Ecto neural progenitor cell (in vitro differentiated cells): Measurements from ENCODE around the gene EDEM1.

Experiments
- DNase-seq: peaks from one replicate; pipeline ENCODE4 v3.0.0-alpha.2; 2018; ENCODE audit warnings: low spot score

The EDEM1 gene

DNA sequence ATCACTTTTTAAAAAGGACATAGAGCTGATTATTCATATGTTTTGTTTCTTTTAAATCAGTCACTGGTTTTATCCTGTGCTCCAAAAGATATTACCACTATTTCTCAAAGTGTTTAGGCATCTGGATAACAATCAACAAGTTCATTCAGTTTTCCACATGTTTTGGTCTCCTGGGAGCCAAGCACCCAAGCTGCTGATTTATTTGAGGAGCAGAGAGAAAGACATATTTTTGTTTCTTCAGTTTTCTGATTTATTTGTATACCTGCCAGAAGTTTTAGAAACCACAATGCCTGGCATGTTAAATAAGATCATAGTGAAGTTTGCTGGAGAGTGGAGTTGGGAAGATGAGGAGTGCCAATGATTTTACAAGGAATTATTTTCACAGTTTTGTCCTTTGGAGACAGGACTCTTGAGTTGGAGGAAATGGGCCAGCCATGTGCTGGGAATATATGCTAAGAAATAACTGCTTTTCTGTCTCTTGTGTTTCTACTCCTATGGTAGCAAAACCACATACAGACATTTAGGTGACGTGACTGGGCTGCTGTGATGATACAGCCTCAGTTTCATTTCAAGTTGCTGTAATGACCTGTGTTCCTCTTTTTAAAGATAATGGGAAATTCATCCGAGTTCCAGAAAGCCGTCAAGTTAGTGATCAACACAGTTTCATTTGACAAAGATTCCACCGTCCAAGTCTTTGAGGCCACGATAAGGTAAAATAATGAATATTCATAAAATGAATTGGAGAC lies 11.7 kb downstream of the EDEM1 start:
- no peak for DNase-seq

DNA sequence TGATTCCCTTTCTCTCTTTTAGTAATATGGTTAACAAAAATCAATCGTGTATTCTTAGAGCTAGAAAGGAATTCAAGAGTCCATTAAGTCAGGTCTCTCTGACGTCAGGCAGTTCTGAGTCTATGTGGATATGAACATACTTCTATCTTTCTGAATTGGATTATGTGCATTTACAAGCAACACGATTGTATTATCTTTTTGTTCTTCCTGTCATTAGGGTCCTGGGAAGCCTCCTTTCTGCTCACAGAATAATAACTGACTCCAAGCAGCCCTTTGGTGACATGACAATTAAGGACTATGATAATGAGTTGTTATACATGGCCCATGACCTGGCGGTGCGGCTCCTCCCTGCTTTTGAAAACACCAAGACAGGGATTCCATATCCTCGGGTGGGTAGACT lies 14.0 kb downstream of the EDEM1 start:
- DNase-seq, result no peak

DNA sequence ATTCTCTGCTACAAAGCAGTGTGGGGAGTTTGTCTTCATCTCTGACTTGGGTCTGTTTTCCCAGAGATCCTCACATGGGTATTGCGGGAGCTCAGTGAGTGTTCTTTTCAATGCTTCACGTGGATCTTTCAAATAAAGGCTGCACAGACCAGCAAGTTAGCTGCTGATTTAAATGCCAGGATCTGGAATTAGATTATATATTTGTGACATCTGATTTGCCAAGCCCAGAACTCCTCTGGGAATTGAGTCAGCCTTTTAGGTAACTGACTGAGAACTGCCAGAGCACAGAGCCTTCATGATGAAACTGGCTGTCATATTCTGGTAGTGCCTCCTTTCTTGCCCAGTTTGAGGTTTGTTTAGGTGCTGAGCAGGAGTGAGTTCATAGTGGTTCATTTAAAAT lies 14.7 kb downstream of the EDEM1 start:
- DNase-seq, result no peak

DNA sequence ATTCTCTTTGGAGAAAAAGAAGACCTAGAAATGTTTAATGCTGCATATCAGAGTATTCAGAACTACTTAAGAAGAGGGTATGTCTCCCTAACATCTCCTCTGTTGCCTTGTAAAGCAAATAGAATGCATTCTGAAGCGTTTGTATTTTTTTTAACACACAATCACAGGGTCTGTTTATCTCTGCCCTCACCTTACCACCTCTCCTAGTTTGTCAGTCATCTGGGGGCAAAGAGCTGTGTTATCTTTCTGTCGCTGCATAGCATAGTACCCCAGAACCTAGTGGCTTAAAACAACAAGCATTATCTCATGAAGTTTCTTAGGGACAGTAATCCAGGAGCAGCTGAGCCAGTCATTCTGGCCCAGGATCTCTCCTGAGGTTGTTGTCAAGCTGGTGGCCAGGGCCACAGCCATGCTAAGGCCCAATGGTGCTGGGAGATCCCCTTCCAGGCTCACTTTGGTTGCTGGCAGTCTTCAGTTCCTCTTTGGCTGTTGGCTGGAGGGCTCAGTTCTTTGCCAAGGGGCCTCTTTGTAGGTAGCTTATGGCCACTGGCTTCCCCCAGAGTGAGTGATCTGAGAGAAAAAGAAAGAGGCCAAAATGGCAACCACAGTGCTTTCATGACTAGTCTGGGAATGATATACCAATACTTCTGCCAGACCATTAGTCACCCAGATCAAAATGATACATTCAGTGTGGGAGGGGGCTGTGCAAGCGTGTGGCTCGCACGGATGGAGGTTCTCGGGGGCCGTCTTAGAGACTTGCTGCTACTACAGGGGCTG lies 17.8 kb downstream of the EDEM1 start:
- DNase-seq, result no peak

DNA sequence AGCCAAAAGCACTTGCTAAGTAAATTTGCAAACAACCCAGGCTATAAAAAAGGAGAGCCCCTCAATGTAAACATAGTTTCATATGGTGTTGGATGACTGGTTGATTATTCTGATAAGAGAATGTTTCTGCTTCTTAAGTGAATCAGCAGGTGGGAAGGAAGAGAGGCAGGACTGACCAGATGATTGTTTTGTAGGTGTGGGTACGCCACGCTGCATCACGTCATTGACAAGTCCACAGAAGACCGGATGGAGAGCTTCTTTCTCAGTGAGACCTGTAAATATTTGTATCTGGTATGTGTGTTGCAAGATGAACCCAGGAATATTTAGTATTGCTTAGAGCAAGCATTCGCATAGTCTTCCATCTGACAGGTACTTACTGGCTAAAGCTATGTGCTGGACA lies 23.4 kb downstream of the EDEM1 start:
- no peak for DNase-seq

DNA sequence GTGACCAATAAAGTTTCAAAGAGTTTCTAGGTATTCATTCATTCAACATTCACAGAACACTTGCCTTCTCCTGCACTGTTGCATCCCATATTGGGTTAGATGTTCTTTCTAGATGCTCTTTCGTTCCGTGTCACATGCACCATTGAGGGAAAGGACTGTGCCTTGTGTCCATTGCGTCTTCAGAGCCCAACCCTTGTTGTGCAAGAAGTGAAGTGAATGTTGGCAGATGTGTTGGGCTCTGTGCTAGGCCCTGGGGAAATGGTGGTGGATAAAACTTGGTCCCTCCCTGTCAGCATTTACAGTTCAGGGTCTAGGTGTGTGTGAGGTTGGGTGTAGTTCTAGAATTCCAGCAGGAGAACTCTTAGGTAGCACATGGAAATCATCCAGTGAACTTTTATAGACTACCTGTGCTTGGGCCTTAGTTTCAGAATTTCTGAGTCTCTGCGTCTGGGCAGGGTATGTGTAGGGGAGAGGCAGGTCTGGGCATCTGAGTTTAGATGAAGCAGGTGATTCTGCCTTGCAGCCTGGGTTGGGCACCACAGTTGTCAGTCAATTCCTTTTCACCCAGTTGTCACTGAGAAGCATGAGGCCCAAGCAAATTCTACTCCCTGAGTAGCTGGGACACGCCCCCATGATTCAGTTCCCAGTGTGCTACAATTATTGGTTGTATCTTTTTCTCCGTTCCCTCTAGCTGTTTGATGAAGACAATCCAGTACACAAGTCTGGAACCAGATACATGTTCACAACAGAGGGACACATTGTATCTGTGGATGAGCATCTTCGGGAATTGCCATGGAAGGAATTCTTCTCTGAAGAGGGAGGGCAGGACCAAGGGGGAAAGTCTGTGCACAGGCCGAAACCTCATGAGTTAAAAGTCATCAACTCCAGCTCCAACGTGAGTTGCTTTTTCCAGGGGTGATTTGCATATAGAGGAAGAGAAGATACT lies 25.4 kb downstream of the EDEM1 start:
- DNase-seq, result no peak

DNA sequence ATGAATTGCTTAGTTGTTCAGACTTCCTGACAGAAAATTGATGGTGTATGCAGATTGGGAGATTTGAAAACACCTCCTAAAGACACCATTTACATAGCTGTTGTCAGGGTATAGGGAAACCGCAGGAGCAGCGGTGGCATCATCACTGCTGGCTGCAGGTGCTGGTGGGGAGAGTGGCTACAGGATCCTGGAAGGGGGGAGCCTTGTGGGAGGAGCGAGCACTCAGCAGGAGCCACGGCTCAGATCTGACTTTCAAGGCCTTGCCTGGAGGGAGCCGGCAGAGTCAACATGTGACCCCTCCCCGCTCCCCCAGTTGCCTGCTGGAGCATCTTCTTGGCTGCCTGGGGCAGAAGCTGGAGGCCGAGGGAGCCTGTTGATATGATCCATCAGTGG lies 26.1 kb downstream of the EDEM1 start:
- no peak for DNase-seq

DNA sequence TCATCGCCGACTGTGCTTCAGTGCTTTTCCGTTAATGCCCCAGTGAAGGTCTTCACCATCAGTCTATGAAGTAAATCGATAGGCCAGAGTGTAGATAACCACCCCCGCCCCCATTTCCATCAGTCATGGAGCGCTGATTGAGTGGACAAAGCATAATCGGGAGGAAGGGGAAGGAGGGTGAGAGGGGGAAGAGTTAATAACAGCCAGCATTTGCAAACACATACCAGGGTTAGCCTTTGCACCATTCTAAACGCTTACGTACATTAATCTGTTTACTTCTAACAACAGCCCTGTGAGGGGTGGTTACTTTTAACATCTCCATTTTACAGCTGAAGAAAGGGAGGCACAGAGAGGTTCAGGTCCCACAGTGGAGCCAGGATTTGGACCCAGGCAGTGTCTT lies 26.8 kb downstream of the EDEM1 start:
- DNase-seq, result no peak

DNA sequence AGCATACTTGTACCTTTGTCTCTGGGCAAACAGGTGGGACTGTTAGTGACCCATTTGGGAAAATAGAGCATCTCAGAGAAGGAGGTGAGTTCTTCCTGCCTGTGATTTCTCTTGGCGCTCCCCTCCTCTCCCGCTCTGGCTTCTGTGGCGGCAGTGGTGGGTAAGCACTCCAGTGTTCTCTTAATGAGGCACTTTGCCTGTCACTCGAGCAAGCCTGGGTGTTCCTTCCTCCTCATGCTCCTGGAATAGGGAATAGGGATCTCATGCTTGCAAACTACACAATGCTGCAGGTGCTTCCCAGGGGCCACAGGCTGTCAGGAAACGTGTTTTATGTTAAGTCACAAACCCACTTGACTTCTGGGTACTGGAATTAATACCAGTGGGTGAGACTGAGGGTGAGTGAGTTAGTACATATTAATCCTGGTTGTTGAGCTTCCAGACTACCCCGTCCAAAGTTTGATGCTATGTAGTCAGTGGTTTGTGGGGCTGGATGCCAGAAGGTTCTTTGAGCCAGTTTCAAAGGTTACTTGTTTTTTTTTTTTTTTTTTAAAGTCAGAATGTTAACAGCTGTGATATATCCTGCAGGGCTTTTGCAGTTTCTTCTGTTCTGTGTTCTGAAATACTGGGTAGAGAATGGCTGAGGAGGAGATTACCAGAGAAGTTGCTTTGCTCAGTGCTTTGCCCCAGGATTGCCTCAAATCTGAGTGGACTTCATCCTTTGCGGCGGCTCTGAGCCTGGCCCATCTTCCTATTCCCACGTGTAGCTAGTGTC lies 30.5 kb downstream of the EDEM1 start:
- no peak for DNase-seq

DNA sequence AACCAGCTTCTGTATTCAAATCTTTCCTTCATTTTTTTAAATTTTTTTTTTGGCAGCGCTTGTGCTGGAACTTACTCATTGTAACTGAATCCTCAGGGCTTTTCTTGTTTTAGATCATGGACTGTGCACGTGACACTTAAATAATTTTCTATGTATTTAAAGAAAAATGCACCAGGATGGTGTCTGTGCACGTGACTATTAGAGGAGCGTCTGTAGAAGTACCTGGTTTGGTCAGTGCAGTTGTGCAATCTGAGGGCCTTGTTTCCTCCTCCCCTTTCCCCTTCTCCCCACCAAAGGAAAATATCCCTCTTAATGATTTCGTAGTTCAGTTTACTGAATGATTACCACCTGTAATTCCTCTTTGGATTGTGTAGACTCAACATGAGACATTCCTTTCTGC lies 31.3 kb downstream of the EDEM1 start:
- no peak for DNase-seq

DNA sequence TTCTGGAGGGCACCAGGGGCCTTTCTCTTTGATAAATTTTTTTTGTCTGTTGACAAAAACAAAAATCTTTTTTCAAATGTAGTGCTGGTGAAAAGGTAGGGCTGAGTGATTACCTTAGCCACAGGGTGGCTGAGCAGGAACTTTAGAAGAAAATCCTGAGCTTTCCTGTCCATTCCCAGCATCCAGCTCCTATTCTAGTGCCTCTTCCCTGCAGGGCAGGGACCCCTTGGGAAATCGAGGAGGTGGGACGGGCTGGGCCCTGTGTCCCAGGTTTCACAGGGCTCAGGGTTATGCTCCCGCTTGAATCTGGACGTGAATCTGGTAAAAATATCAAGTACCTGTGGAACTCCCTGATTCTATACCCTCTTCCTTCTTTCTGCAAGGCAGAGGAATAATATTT lies 31.7 kb downstream of the EDEM1 start:
- DNase-seq, result no peak

DNA sequence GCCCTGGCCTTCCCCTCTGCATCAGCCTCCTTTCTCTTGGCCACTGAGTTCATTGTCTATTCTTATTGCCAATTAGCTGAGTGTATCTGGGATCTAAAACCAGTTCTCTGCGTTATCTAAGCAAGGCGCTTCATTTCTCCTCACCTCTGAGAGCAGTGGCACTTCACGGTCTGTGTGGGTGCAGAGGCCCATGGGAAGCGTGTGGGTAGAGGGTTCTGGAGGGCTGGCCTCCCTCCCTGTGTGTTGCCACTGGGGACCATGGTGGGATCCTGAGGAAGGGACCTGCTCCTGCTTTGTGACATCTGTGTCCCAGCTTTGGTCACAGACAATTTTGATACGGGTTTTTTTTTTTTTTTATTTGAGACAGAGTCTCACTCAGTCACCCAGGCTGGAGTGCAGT lies 32.7 kb downstream of the EDEM1 start:
- no peak for DNase-seq

DNA sequence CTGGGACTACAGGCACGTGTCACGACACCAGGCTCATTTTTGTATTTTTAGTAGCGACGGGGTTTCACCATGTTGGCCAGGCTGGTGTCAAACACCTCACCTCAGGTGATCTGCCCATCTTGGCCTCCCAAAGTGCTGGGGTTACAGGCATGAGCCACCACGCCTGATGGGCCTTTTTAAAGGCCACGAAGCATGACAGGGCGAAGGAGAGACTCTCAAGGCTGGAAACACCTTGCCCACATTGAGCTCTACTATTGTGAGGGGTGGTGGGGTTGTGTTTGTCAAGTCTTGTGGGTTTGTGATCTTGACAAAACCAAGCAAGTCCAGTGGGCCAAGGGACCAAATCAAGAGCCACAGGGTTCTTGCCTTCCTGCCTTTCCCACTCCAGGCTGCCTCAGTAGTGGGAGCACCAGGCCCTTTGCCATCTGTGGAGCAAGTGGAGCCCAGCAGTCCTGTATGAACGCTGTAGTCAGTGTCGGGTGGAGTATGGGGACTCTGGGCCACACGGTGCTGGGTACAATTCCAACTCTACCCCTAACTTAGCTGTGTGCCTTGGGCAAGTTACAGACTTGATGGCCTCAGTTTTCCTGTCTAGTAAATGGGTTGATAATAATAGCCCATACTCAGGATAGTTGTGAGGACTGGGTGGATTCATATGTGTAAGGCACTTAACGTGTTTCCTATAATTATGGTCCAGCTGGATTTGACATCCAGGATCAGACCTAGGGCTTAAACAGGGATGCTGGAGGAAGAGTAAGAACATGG lies 33.3 kb downstream of the EDEM1 start:
- DNase-seq, result no peak

DNA sequence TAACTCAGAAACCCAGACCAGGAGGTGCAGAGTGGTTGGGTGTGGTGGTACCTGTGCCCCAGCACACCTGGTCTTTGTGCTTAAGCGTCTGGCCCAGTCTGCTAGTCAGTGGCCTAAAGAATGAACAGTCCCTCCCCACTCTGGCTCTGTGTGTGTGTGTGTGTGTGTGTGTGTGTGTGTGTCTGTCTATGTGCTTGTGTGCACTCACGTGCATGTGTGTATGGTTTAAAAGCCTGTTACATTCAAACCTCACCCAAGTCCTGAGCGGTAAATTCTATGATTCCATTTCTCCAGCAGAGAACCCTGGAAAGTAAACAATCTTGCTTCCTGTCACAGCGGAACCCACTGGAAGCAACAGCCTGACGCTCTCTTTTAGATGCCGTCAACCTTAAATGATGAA lies 34.2 kb downstream of the EDEM1 start:
- DNase-seq, result no peak

DNA sequence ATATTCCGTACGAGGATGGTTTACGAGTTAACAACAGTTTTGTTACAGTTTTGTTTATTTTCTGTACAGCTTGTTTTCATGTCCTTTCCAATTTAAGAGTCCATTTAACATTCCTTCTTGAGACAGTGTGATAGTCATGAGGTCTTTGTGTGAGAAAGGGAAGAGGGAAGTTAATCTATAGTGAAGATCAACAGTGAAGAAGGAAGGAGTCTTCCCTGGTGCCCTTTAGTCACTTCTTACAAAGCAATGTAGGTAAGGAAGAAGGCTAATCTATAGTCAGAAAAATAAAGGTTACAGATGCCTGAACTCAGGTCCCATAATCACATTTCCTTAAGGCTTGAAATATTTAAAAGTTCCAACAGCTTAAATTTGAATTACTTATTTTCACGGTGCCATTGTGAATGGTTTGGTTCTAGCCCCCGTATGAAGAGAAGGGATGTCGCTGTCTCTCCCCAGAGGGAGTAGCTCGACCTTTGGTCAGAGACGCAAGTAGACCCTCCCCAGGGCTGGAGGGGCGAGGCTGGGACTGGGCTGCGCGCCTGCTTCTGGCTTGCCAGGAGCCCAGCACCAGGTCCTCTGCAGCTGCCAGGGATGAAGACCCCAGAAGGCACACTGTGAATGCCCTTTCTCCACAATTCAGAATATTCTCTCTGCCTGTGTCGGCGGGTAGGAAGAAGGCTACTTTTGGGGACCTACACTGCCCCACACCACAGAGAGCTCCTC lies 34.9 kb downstream of the EDEM1 start:
- DNase-seq, result no peak

DNA sequence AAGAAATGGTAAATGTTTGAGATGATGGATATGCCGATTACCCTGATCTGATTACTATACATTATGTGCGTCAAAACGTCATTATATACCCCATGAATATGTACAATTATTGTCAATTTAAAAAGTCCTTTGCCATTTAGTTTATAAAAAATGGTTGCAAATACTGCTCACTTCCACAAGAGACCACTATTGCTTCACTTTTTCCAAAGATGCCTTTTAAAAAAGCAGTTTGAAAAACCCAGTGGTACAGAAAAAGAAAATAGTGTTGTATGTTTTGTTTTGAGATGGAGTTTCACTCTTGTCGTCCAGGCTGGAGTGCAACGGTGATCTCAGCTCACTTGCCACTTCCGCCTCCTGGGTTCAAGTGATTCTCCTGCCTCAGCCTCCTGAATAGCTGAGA lies 39.3 kb downstream of the EDEM1 start:
- no peak for DNase-seq

DNA sequence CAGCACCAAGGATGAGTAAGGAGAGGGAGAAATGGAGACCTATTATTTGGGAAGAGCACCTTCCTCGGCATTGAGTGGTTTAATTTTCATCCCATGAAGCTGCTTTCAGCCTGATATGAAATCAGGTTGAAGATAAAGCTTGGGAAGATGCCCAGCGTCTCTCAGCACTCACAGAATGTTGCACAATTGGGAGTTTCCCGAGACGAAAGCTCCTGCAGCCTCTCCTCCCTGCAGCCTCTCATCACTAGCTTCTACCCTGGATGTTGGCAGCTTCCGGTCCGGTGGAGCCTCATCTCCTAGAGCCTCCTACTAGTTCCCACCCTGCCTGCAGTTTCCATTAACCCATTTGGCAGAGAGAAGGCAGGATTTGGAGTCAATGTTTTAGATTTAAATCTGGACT lies 40.3 kb downstream of the EDEM1 start:
- DNase-seq, result no peak

DNA sequence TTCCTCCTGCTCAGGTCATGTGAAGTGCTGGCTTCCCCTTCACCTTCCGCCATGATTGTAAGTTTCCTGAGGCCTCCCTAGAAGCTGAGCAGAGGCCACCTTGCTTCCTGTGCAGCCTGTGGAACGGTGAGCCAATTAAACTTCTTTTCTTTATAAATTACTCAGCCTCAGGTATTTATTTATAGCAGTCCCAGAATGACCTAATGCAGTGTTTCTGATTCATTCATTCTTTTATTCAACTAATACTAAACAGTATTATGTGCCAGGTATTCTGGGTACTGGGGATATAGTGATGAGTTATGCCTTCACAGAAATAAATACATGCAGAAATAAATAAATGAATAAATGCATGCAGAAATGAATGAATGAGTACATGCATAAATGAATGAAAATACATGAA lies 41.9 kb downstream of the EDEM1 start:
- no peak for DNase-seq

DNA sequence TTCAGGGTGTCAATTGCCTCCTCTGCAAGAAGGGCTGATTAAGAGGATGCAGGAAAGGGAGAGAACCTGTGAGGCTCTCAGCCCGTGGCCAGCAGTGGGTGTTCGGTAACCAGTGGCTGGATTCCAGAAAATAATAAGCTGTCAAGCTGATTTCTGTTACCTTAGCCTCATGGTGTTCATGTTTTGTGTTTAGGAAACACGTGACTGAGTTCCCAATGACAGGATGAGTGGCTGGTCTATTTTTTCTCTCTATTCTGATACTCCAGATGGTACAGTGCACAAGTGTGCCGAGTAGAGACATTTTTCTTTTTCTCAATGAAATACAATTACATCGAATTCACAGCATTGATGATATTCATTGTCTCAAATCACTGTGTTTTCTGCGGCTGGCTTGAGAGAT lies 43.6 kb downstream of the EDEM1 start:
- no peak for DNase-seq

DNA sequence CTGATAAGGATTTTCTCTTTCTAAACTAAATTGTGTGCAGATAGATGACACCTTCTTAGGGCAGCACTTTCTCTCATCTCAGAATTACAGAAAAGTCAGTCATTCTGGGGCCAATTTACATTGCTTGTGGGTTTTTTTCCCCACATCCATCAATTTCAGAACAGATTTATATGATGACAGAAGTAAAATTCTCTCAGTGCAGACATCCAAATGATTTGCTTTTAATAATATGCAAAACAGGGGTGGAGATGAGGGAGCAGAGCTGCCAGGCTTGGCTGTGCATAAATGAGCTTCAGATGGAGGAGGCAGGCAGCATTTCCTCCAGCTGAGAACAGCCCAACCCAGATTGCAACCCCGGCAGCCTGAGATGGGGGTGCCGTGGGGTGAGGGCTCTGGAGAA lies 44.0 kb downstream of the EDEM1 start:
- DNase-seq, result no peak

DNA sequence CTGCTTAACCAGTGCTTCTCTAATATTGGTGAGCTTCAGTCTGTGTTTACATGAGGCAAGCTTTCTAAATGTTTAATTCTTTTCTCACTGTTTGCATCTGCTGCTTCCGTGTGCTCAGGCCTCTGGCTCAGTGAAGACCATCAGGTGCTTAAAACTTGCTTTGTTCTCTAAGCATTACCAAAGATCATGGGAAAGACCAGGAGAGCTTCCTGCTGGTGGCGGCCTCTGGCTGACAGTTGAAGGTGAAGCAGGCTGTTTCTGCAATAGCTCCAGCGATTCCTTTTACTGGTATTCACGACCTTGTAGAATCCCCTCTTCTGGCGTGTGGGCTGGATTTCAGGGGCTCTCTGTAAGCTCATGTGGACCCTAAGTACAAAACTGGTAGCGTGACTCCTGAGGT lies 45.1 kb downstream of the EDEM1 start:
- DNase-seq, result no peak
